KBM-7 (cell line): ENCODE results near the gene ZNF777.
A peak's percentile ranks its signal among the peaks of the same experiment; 100 is the strongest.
"Not testable (repeated sequence)": the region's sequence is repeated elsewhere in the genome, so short reads cannot be mapped to it uniquely, and the experiment has no call there.

Source experiments
- DNase-seq: peaks from one replicate; pipeline ENCODE4 v3.0.0-alpha.2; 2015
- in situ Hi-C: fragments of 300-500 bp; cut with MboI; formaldehyde crosslinking; loops from 2 replicates; pipeline ENCODE4 v1.14.3; 2020; ENCODE audit warnings: low sequenced_read_pairs, low pct_unique_long_range_greater_than_20kb, mixed read lengths

Gene ZNF777

DNA sequence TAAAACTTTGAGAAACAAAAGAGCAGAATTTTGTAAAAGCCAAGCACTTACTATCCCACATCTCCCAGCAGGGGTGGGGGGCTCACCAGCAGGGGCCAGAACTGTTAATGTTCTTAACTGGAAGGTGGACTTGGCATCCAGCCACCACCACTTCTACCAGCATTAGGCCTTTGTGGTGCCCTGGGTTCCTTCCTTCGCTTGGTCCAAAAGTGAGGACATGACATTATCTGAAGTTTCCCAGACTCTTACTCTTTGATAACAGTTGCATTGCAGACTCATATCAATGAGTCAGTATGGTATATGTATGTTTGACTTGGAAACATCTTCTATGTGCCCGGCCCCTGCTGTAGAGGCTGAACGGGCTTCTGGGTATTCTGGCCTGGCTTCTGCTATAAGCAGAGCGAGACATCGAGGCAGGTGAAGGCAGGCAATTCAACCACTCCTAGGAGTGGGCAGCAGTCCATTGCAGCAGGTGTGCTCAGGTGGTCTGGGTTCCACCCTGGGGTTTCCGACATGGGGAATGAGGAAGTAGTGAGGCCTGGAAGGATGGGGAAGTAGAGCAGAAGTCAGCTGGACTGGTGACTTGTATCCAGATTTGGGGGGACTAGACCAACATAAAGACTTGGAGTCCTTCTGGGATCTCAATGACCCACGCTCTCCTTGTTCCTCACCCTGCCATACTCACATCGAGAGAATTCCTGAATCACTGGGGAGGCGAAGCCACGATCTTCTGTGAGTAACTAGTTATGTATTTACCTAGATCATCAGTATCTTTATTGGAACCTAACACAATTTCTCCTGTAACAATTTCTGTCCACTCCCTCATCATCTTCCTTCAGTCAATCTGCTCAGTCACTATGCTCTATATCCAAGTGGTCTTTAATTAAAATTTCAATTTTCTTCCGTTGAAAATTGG lies 4.1 kb downstream of the ZNF777 start:
- in situ Hi-C loops: no loop called here
- DNase-seq: peak; percentile 24

DNA sequence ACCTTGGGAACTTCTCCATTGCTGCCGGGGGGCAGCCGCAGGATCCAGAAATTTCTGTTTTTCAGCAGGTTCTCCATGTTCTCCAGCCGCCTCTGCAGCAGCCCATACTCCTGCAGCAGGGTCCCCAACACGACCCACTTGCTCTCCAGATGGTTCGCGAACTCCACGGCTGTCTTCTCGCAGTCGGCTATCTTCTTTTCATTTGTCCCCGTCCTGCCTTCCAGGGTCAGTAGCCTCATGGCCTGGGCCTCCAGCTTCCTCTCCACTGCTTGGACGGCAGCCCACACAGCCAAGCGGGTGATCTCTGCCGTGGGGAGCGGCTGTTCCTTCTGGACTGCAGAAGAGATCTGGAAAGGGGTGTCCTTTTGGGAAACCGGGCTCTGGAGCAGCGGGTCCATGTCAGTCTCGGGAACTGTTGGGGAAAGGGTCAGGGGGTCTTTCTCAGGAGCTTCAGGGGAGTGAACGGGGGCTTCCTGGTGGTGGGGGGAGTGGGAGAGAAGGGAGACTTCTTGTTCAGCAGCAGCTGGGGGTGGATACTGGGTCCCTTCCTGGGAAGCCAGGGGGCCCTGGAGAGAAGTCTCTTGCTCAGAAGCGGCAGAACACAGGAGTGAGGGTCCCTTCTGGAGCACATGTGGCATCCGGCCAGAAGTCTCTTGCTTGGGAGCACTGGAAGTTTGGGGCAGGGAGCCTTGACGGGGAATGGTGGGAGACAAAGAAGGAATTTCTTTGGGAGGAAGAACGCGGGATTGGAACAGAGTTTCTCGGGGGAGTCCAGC lies 5.5 kb downstream of the ZNF777 start:
- in situ Hi-C loops: no loop called here
- DNase-seq: no peak

- in situ Hi-C loops: no loop called here
- DNase-seq: no peak
Observed at GRCh38 chr7:149454750-149455149, 6.1 kb downstream of the ZNF777 start.

GRCh38 chr7:149454006-149454405 lies 6.9 kb downstream of the ZNF777 start:
- in situ Hi-C loops: no loop called here
- no peak for DNase-seq

GRCh38 chr7:149450821-149451220 lies 10.0 kb downstream of the ZNF777 start:
- in situ Hi-C loops: no loop called here
- DNase-seq: no peak

DNA sequence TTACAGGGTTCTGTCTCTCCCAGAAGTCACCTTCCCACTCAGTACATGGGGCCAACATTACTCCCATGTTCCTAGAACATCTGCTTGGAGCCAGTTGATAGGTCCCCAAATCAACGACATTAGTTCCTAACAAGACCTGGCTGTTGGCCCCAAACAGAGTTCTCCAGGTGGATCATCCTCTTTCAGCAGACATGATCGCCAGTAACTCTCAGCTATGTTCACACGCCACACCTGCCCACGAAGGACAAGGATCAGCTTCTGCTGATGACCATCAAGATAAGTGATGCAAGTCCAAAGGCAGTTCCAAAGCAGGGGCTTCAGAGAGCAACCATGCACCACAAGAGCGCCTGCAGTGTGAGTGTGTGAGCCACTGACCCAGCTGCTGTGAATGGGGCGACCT lies 11.0 kb downstream of the ZNF777 start:
- no peak for DNase-seq
- in situ Hi-C loops: no loop called here

GRCh38 chr7:149448961-149449360 lies 11.9 kb downstream of the ZNF777 start:
- DNase-seq: no peak
- in situ Hi-C loops: no loop called here

GRCh38 chr7:149446026-149446425 lies 14.8 kb downstream of the ZNF777 start:
- DNase-seq, in situ Hi-C loops: not testable (repeated sequence)

GRCh38 chr7:149444287-149444686 lies 16.6 kb downstream of the ZNF777 start:
- in situ Hi-C loops: no loop called here
- DNase-seq: peak; percentile 20

DNA sequence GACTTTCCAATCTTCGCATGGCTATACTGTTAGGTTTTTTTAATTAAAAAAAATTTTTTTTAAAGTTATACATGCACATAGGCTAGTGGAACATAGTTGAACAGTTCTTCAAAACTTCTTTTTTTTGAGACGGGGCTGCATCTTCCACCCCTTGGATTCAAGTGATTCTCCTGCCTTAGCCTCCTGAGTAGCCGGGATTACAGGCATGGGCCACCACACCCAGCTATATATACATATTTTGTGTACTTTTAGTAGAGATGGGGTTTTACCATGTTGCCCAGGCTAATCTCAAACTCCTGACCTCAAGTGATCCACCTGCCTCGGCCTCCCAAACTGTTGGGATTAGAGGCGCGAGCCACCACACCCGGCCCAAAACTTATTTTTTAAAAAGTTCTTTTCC lies 17.3 kb downstream of the ZNF777 start:
- no peak for DNase-seq
- in situ Hi-C loops: no loop called here

DNA sequence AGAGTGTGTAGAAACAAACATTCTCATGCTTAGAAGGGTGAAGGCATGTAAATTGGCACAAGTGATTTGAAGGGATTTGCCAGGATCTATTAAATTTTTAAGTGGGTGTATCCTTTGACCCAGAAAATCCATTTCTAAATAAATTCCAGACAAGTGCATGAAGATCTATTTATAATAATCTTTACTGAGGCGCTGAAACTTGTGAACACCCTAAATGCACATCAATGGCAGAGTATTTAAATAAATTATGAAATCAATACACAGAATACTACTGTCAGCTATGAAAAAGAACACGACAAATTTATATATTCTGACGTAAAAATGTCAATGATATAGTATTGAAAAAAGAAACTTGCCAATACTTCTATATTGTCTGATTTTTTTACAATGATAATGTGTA lies 17.9 kb downstream of the ZNF777 start:
- in situ Hi-C loops: no loop called here
- no peak for DNase-seq

DNA sequence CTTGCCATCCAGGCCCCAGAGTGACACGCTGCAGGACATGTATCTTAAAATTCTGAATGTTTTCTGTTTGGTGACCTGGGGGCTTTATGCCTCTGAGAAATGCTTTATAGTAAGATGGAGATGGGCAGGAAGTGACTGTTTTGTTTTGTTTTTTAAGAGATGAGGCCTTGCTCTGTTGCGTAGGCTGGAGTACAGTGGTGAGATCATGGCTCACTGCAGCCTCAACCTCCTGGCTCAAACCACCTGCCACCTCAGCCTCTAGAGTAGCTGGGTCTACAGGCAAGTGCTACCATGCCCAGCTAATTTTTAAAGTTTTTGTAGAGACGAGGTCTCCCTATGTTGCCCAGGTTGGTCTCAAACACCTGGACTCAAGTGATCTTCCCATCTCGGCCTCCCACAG lies 20.6 kb downstream of the ZNF777 start:
- DNase-seq: no peak
- in situ Hi-C loops: no loop called here

DNA sequence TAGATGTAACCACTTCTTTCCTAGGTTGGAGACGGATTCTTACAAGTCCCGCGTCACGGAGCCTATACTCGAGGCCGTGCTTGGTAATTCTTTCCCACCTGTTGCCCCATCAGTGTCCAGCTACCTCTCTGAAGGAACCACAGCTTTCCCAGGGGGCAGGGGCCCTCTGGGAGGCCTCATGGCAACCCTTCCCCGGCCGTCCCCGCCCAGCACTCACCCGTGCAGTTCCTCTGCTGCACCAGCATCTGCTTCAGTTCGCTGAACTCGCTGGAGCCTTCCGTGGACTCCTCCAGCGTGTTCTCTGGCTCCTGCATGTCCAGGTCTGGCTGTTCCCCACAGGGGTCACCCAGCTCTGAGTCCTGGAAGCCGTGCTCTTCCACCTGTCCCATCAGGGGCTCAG lies 24.5 kb downstream of the ZNF777 start:
- DNase-seq: no peak
- in situ Hi-C loops: no loop called here

GRCh38 chr7:149433124-149433523 lies 27.7 kb downstream of the ZNF777 start:
- no peak for DNase-seq
- in situ Hi-C loops: no loop called here

DNA sequence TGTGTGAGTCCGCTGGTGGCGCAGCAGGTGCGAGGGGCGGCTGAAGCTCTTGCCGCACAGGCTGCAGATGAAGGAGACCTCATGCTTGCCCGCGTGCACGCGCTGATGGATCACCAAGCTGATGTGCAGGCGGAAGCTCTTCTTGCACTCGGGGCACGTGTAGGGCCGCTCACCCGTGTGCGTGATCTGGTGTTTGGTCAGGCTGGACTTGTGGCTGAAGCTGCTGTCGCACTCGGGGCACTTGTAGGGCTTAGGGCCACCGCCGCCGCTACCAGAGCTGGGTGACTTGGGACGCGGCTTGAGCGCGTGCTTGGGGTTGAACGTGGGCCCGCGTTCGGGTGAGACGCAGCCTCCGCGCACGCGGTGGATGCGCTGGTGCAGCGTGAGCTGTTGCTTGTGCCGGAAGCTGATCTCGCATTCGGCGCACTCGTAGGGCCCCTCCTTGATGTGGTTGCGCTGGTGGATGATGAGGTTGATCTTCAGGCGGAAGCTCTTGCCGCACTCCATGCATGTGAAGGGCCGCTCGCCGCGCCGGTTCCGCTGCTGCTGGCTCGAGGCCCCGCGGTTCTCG lies 28.7 kb downstream of the ZNF777 start:
- in situ Hi-C loops: no loop called here
- no peak for DNase-seq

DNA sequence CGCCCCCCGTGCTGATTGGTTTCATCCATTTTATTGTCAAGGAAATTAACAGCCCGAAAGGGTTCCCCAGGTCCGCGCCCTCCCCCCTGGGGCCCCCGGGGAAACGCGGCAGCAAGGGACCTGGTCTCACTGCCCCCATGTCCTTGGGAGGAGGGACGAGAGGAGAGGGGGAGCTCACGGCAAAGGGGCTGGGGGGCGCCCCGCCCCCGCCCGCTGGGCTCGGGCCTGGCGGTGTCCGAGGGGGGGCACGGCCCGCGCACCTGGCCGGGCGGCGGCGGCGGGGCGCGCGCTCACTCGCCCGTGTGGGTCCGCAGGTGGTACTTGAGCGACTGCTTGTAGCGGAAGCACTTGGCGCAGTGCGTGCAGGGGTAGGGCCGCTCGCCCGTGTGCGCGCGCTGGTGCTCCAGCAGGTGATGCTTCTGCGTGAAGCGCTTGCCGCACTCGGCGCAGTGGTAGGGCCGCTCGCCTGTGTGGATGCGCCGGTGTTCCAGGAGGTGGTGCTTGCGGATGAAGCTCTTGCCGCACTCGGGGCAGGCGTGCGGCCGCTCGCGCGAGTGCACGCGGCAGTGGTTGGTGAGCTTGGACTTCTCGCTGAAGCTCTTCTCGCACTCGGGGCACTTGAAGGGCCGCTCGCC lies 29.3 kb downstream of the ZNF777 start:
- DNase-seq: no peak
- in situ Hi-C loops: no loop called here

DNA sequence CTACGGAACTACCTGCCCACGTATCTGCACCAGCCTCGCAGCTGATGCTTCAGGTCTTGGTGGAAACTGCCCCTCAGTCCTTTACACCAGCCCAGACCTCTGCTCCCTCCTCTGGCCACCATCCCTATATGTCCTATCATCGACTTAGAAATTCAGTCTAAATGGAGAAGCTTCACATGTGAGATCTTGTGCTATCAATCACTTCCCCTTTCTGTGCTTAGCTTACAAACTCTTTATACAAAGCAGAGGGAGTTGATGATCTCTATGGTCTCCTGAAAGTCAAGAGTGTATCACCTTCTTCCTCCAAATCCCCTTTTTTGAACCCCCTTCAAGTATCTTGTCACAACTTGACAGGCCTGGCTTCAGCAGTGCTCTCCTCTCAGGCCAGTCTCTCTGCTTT lies 30.7 kb downstream of the ZNF777 start:
- DNase-seq: peak; percentile 26

DNA sequence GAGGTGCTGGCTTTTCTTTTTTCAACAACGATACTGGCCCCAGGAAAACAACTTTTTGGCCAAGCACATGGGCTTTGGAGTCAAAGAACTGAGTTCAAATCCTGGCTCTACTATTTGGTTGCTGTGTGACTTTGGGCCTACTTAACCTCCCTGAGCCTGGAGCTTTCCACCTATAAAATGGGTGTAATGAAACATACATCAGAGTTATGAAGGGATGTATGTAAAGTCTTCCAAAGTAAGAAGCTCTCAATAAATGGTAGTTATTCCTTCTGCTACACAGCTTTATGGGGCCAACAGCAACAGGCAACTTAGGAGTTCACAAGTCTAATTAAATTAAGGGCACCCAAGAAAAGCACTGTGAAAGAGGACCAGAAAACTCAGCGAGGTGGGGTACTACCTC lies 33.0 kb downstream of the ZNF777 start:
- in situ Hi-C loops: no loop called here
- DNase-seq: no peak

More for the DNA sequence above, 30.7 kb downstream of the ZNF777 start:
- in situ Hi-C loops: no loop called here

- no peak for DNase-seq
- in situ Hi-C loops: no loop called here
Observed at GRCh38 chr7:149427096-149427680, 33.7 kb downstream of the ZNF777 start.
